Mesenteric fat pad (tissue), 1 donor: ENCODE measurements around the gene ATOX1. TPM values are rescaled to one million over a fixed set of nuclear protein-coding genes. Genes with fewer than 3 reads are reported as not detected.

Experiments
- DNase-seq: peaks from one replicate; pipeline ENCODE4 v3.0.0-alpha.2; 2020; ENCODE audit warnings: low spot score
- total RNA-seq: library from RNA; stranded (reverse); fragmentation: NEBNext Ultra II Directional; extraction: Animal tissue kit (Norgen Biotek cat#: 25700); gene quantifications from one replicate; pipeline ENCODE4 v1.2.1, GENCODE V29; 2021
- donor health status: DM: yes; HTN: yes; CAD: no.

The ATOX1 gene
- total RNA-seq, 1 donor from 2014 or later = 99.2 TPM

GRCh38 chr5:151770383-151771258 is 12.2 kb upstream of the ATOX1 start:
- DNase-seq = no peak

- no peak for DNase-seq
Observed at GRCh38 chr5:151766975-151767374, 8.5 kb upstream of the ATOX1 start.

GRCh38 chr5:151764801-151765200 is 6.4 kb upstream of the ATOX1 start:
- no peak for DNase-seq

- DNase-seq = no peak
Observed at GRCh38 chr5:151758141-151758429, 346 bp downstream of the ATOX1 start.

GRCh38 chr5:151757233-151758140 is 944 bp downstream of the ATOX1 start:
- DNase-seq = no peak

- no peak for DNase-seq
Observed at GRCh38 chr5:151755383-151755782, 3.0 kb downstream of the ATOX1 start.

GRCh38 chr5:151751593-151751992 is 6.8 kb downstream of the ATOX1 start:
- DNase-seq = no peak

- DNase-seq = no peak
Observed at GRCh38 chr5:151751091-151751490, 7.3 kb downstream of the ATOX1 start.

GRCh38 chr5:151750121-151750520 is 8.3 kb downstream of the ATOX1 start:
- no peak for DNase-seq

GRCh38 chr5:151745071-151745705 is 13.2 kb downstream of the ATOX1 start:
- DNase-seq = no peak

GRCh38 chr5:151743530-151743929 is 14.9 kb downstream of the ATOX1 start:
- DNase-seq = no peak

- DNase-seq = no peak
Observed at GRCh38 chr5:151742870-151743294, 15.5 kb downstream of the ATOX1 start.

- no peak for DNase-seq
Observed at GRCh38 chr5:151741678-151742423, 16.6 kb downstream of the ATOX1 start.

GRCh38 chr5:151740958-151741373 is 17.5 kb downstream of the ATOX1 start:
- DNase-seq = no peak

- no peak for DNase-seq
Observed at GRCh38 chr5:151740336-151740942, 18.0 kb downstream of the ATOX1 start.

- no peak for DNase-seq
Observed at GRCh38 chr5:151739939-151740335, 18.5 kb downstream of the ATOX1 start.

GRCh38 chr5:151739395-151739794 is 19.0 kb downstream of the ATOX1 start:
- DNase-seq = no peak

GRCh38 chr5:151738125-151738848 is 20.1 kb downstream of the ATOX1 start:
- no peak for DNase-seq

GRCh38 chr5:151737431-151737830 is 21.0 kb downstream of the ATOX1 start:
- no peak for DNase-seq

- DNase-seq = no peak
Observed at GRCh38 chr5:151735646-151736045, 22.8 kb downstream of the ATOX1 start.
